ENCODE measurements around the gene NBAS. TPM values are rescaled to one million over a fixed set of nuclear protein-coding genes. Genes with fewer than 3 reads are reported as not detected.

The NBAS gene
- total and polyA plus RNA-seq, 12 donors: 26.4 to 79.1 (median 56.3) TPM

GRCh38 chr2:15284614-15285013 is 276.5 kb downstream of the NBAS start:
- intact Hi-C loops (cut with DNase I): no loop called here
- no peak for DNase-seq
- Histone ChIP-seq H3K27me3 (no peaks in the 10 kb centered on the region), H3K4me1 (no peaks in the 10 kb centered on the region), H3K4me3 (no peak overlapping the region), H3K36me3 (peaks cover 0 to 64% (median 13%) of the 10 kb centered on the region in 9 donors), H3K27ac (no peak overlapping the region), H3K9me3 (no peaks in the 10 kb centered on the region)
- WGBS, 2 donors: 78 to 84% methylated on average over 1 of the region's 1 CpG
- TF ChIP-seq, protein P1, sequence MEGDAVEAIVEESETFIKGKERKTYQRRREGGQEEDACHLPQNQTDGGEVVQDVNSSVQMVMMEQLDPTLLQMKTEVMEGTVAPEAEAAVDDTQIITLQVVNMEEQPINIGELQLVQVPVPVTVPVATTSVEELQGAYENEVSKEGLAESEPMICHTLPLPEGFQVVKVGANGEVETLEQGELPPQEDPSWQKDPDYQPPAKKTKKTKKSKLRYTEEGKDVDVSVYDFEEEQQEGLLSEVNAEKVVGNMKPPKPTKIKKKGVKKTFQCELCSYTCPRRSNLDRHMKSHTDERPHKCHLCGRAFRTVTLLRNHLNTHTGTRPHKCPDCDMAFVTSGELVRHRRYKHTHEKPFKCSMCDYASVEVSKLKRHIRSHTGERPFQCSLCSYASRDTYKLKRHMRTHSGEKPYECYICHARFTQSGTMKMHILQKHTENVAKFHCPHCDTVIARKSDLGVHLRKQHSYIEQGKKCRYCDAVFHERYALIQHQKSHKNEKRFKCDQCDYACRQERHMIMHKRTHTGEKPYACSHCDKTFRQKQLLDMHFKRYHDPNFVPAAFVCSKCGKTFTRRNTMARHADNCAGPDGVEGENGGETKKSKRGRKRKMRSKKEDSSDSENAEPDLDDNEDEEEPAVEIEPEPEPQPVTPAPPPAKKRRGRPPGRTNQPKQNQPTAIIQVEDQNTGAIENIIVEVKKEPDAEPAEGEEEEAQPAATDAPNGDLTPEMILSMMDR (IDR thresholded peaks at IDR 0.05): no peak
- no peak for ATAC-seq

GRCh38 chr2:15281681-15282080 is 279.5 kb downstream of the NBAS start:
- H3K4me1 ChIP-seq: no peaks in the 10 kb centered on the region
- H3K36me3 ChIP-seq: peaks cover 0 to 61% (median 13%) of the 10 kb centered on the region in 9 donors
- H3K27me3 ChIP-seq: no peaks in the 10 kb centered on the region
- no peak for ATAC-seq
- DNase-seq: no peak
- no peak overlapping the region for H3K4me3 ChIP-seq
- intact Hi-C loops (cut with DNase I): no loop called here
- 78 to 97% methylated on average over 2 of the region's 2 CpGs for WGBS, 2 donors
- no peak overlapping the region for H3K27ac ChIP-seq
- TF ChIP-seq, protein P1 (IDR thresholded peaks at IDR 0.05): no peak
- no peaks in the 10 kb centered on the region for H3K9me3 ChIP-seq

- TF ChIP-seq, protein P1 (IDR thresholded peaks at IDR 0.05): no peak
- no peak overlapping the region for H3K4me3 ChIP-seq
- ATAC-seq (no peak), DNase-seq (no peak)
- H3K9me3 ChIP-seq: no peaks in the 10 kb centered on the region
- WGBS, 2 donors: 39 to 62% methylated on average over 2 of the region's 2 CpGs
- no peaks in the 10 kb centered on the region for H3K4me1 ChIP-seq
- no peak overlapping the region for H3K27ac ChIP-seq
- peaks cover 0 to 61% (median 8%) of the 10 kb centered on the region in 9 donors for H3K36me3 ChIP-seq
- H3K27me3 ChIP-seq: no peaks in the 10 kb centered on the region
- intact Hi-C loops (cut with DNase I): no loop called here
Observed at GRCh38 chr2:15279201-15279876, 281.8 kb downstream of the NBAS start.

DNA sequence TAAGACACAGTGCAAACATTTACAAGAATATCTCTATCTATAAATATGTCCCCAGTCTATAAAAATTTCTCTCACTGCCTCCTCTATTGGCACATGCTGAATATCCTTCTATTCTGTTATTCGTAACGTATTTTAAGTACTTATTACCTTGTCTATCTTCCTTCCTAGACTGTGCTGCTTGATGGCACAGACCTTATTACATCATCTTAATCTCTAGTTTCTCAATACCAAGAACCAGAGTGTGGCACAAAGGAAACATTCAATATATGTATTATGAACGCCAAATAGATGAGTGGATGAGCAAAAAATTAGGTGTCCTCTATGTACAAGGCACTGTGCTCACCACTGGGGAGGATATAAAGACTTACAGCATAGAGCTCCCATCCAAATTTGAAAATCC is 282.8 kb downstream of the NBAS start:
- Histone ChIP-seq H3K4me1 (no peaks in the 10 kb centered on the region), H3K36me3 (peaks cover 0 to 60% (median 8%) of the 10 kb centered on the region in 9 donors), H3K9me3 (no peaks in the 10 kb centered on the region), H3K4me3 (no peak overlapping the region), H3K27me3 (no peaks in the 10 kb centered on the region), H3K27ac (no peak overlapping the region)
- 87 to 91% methylated on average over 3 of the region's 3 CpGs for WGBS, 2 donors
- TF ChIP-seq, protein P1 (IDR thresholded peaks at IDR 0.05): no peak
- ATAC-seq (no peak), DNase-seq (no peak)
- intact Hi-C loops (cut with DNase I): no loop called here

Measured in heart right ventricle (tissue), 16 donors.